Measurements from ENCODE around the gene PRKAG2.

The PRKAG2 gene

GRCh38 chr7:151763420-151763984, 113.4 kb downstream of the PRKAG2 start:
- TF ChIP-seq, protein P1, sequence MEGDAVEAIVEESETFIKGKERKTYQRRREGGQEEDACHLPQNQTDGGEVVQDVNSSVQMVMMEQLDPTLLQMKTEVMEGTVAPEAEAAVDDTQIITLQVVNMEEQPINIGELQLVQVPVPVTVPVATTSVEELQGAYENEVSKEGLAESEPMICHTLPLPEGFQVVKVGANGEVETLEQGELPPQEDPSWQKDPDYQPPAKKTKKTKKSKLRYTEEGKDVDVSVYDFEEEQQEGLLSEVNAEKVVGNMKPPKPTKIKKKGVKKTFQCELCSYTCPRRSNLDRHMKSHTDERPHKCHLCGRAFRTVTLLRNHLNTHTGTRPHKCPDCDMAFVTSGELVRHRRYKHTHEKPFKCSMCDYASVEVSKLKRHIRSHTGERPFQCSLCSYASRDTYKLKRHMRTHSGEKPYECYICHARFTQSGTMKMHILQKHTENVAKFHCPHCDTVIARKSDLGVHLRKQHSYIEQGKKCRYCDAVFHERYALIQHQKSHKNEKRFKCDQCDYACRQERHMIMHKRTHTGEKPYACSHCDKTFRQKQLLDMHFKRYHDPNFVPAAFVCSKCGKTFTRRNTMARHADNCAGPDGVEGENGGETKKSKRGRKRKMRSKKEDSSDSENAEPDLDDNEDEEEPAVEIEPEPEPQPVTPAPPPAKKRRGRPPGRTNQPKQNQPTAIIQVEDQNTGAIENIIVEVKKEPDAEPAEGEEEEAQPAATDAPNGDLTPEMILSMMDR (conservative IDR thresholded peaks at IDR 0.05), result no peak
- no peak overlapping the region for H3K27ac ChIP-seq

GRCh38 chr7:151762583-151763245, 114.2 kb downstream of the PRKAG2 start:
- no peak overlapping the region for H3K27ac ChIP-seq
- TF ChIP-seq, protein P1 (conservative IDR thresholded peaks at IDR 0.05), result no peak

DNA sequence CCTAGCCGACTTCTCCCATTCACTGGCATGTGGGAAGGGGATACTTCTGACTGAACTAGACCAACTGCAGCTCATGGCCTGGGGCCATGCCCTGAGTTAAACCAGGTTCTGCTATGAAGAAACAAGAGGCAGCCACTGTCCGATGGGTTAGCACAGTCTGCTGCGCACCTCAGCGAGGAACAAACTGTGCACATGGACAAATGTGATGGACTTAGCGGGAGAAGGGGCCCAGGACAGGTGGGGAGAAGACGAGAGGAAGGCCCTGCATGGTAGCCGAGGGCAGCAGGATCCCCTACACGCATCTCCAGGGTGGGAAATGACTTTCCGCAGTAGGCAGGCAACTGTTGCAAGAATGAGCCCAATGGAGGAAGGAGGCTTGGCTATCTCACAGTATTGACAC, 115.0 kb downstream of the PRKAG2 start:
- TF ChIP-seq, protein P1 (conservative IDR thresholded peaks at IDR 0.05), result no peak

DNA sequence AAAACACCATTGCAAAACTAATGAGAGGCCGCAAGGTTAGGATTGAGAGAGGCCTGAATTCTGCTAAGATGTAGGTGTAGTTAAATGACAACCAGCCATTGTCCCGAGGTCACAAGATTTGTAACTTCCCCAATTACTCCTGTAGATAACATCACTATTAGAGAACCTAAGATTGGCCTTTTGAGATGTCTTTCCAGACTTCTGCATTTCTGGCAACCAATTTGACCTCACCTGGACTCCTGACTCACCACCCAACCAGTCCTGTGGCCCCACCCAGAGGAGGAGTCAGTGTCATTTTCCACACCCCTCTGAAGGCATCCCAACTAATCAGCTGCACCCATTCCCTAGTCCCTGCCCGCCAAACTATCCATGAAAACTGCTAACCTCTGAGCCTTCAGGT, 115.7 kb downstream of the PRKAG2 start:
- TF ChIP-seq, protein P1 (conservative IDR thresholded peaks at IDR 0.05), result no peak
- no peak overlapping the region for H3K27ac ChIP-seq

More for the DNA sequence above, 115.0 kb downstream of the PRKAG2 start:
- no peak overlapping the region for H3K27ac ChIP-seq

- TF ChIP-seq, protein P1 (conservative IDR thresholded peaks at IDR 0.05), result peak; percentile 98
- H3K27ac ChIP-seq, result no peak overlapping the region
Observed at GRCh38 chr7:151759591-151760042, 117.3 kb downstream of the PRKAG2 start.

- TF ChIP-seq, protein P1 (conservative IDR thresholded peaks at IDR 0.05), result no peak
- no peak overlapping the region for H3K27ac ChIP-seq
Observed at GRCh38 chr7:151758622-151759540, 118.0 kb downstream of the PRKAG2 start.

DNA sequence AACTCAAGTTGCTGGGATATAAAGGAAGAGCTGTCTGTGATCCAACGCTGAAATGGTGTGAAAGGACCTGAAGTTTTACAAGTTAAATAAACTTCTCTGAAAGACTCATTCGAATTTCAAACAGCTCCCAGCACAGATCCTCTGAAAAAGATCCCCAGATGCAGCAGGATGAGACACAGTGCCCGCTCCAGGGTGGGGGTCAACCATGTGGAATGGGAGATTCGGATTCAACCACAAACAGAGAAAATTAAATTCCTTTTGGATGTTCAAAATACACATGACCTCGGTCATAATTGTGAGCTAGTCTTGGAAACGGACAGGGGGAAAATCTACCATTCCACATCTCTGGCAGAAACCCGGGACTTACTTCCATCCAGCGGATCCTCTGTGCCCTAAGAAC, 119.6 kb downstream of the PRKAG2 start:
- TF ChIP-seq, protein P1 (conservative IDR thresholded peaks at IDR 0.05), result no peak
- no peak overlapping the region for H3K27ac ChIP-seq

Data from VCaP (cell line).